Measurements from ENCODE around the gene PSMB11. TPM values are rescaled to one million over a fixed set of nuclear protein-coding genes. Genes with fewer than 3 reads are reported as not detected.

The PSMB11 gene
- total RNA-seq, 4 donors from 2014 or later = not detected

GRCh38 chr14:23070262-23071129 is 28.5 kb downstream of the PSMB11 start:
- DNase-seq (no peak), ATAC-seq (no peak)
- H3K4me1 ChIP-seq = peaks cover 25 to 32% of the 10 kb centered on the region in 2 donors
- H3K9me3 ChIP-seq = no peaks in the 10 kb centered on the region
- TF ChIP-seq CTCF (IDR thresholded peaks at IDR 0.05 in 4 of 5, conservative IDR thresholded peaks at IDR 0.05 in 1 of 5) (no peak), POLR2A (IDR thresholded peaks at IDR 0.05) (no peak)
- in situ Hi-C loops (cut with MboI; ENCODE audit: low sequenced_read_pairs in 4 of 4) = no loop called here
- peak overlapping the region; percentile 68 to 81 (median 74) for H3K4me3 ChIP-seq
- H3K27ac ChIP-seq = peak overlapping the region; percentile 88 to 95 (median 90)
- H3K36me3 ChIP-seq = peaks cover 0 to 62% of the 10 kb centered on the region in 2 donors
- intact Hi-C loops (cut with DNase I; ENCODE audit: low total_unique reads) = loop anchor here (2.0 to 5.0 kb wide), 2 partner anchors 24 to 117 kb away; partner anchors contain the start of genes ACIN1 and C14orf119
- no peaks in the 10 kb centered on the region for H3K27me3 ChIP-seq

- Histone ChIP-seq H3K36me3 (peaks cover 0 to 62% of the 10 kb centered on the region in 2 donors), H3K27me3 (no peaks in the 10 kb centered on the region), H3K9me3 (no peaks in the 10 kb centered on the region), H3K4me3 (peak overlapping the region; percentile 68 to 81 (median 74)), H3K27ac (peak overlapping the region; percentile 88 to 95 (median 90)), H3K4me1 (peaks cover 25 to 32% of the 10 kb centered on the region in 2 donors)
- in situ Hi-C loops (cut with MboI; ENCODE audit: low sequenced_read_pairs in 4 of 4) (no loop called here), intact Hi-C loops (cut with DNase I; ENCODE audit: low total_unique reads) (loop anchor here (2.0 to 5.0 kb wide), 2 partner anchors 23 to 116 kb away; partner anchors contain the start of genes ACIN1 and C14orf119)
- DNase-seq (peak; percentile 84 to 90), ATAC-seq (peak; percentile 92 to 93)
- TF ChIP-seq CTCF (IDR thresholded peaks at IDR 0.05 in 4 of 5, conservative IDR thresholded peaks at IDR 0.05 in 1 of 5) (no peak), POLR2A (IDR thresholded peaks at IDR 0.05) (peak; percentile 63 to 67)
Observed at GRCh38 chr14:23071244-23071920, 29.4 kb downstream of the PSMB11 start.

GRCh38 chr14:23071921-23072539 is 30.0 kb downstream of the PSMB11 start:
- Histone ChIP-seq H3K36me3 (peaks cover 0 to 61% of the 10 kb centered on the region in 2 donors), H3K4me3 (peak overlapping the region; percentile 68 to 81 (median 74)), H3K27ac (peak overlapping the region; percentile 88 to 95 (median 90)), H3K9me3 (no peaks in the 10 kb centered on the region), H3K4me1 (peaks cover 25 to 33% of the 10 kb centered on the region in 2 donors), H3K27me3 (no peaks in the 10 kb centered on the region)
- TF ChIP-seq POLR2A (IDR thresholded peaks at IDR 0.05) = no peak
- TF ChIP-seq CTCF (IDR thresholded peaks at IDR 0.05 in 4 of 5, conservative IDR thresholded peaks at IDR 0.05 in 1 of 5) = no peak
- in situ Hi-C loops (cut with MboI; ENCODE audit: low sequenced_read_pairs in 4 of 4) = no loop called here
- intact Hi-C loops (cut with DNase I; ENCODE audit: low total_unique reads) = loop anchor here (2.0 to 5.0 kb wide), 2 partner anchors 23 to 115 kb away; partner anchors contain the start of genes ACIN1 and C14orf119
- DNase-seq (no peak), ATAC-seq (peak; percentile 22 to 26)

- DNase-seq = no peak
- H3K4me3 ChIP-seq = no peak overlapping the region
- TF ChIP-seq POLR2A (IDR thresholded peaks at IDR 0.05) (no peak), CTCF (IDR thresholded peaks at IDR 0.05 in 4 of 5, conservative IDR thresholded peaks at IDR 0.05 in 1 of 5) (no peak)
- no peaks in the 10 kb centered on the region for H3K27me3 ChIP-seq
- H3K27ac ChIP-seq = peak overlapping the region in 1 of 4 donors; percentile 90
- in situ Hi-C loops (cut with MboI; ENCODE audit: low sequenced_read_pairs in 4 of 4) = no loop called here
- intact Hi-C loops (cut with DNase I; ENCODE audit: low total_unique reads) = loop anchor here (5.0 kb wide), 2 partner anchors 112 to 222 kb away; no protein-coding TSS in a partner anchor
- peaks cover 25 to 44% of the 10 kb centered on the region in 2 donors for H3K4me1 ChIP-seq
- H3K36me3 ChIP-seq = peaks cover 3 to 71% of the 10 kb centered on the region in 2 donors
- ATAC-seq = no peak
- H3K9me3 ChIP-seq = no peaks in the 10 kb centered on the region
Observed at GRCh38 chr14:23074906-23075305, 32.9 kb downstream of the PSMB11 start.

All from gastrocnemius medialis (tissue), 4 donors.